RWPE2 (cell line): ENCODE data around the gene CDK10.

Experiments used
- ATAC-seq: fragments of 200-7000 bp; cut with Tn5 transposase; 3 replicates; pipeline ENCODE4 v1.9.1; 2021; ENCODE audit warnings: low read depth
- DNase-seq: peaks from one replicate; pipeline ENCODE4 v3.0.0-alpha.2; 2020; ENCODE audit warnings: low spot score
- H3K27ac ChIP-seq: fragments of 450-650 bp; 2 replicates; pipeline ENCODE4 v1.5.1; 2017; ENCODE audit warnings: mild to moderate bottlenecking; ENCODE audit not compliant: poor library complexity, severe bottlenecking
- H3K27me3 ChIP-seq: fragments of 250-450 bp; sonication (Bioruptor Pico); 2 replicates; pipeline ENCODE4 v1.5.1; 2021; ENCODE audit warnings: mild to moderate bottlenecking, moderate library complexity; ENCODE audit not compliant: insufficient read depth, poor library complexity, severe bottlenecking
- H3K36me3 ChIP-seq: fragments of 250-450 bp; sonication (Bioruptor Pico); 2 replicates; pipeline ENCODE4 v1.5.1; 2020; ENCODE audit warnings: low read depth, mild to moderate bottlenecking, moderate library complexity
- H3K4me1 ChIP-seq: fragments of 250-450 bp; sonication (Bioruptor Pico); 2 replicates; pipeline ENCODE4 v1.5.1; 2021; ENCODE audit warnings: mild to moderate bottlenecking, moderate library complexity; ENCODE audit not compliant: insufficient read depth, poor library complexity, severe bottlenecking
- H3K4me3 ChIP-seq: fragments of 250-450 bp; sonication (Bioruptor Pico); 2 replicates; pipeline ENCODE4 v1.5.1; 2021; ENCODE audit warnings: mild to moderate bottlenecking, moderate library complexity; ENCODE audit not compliant: severe bottlenecking
- H3K9me3 ChIP-seq: fragments of 250-450 bp; sonication (Bioruptor Pico); 2 replicates; pipeline ENCODE4 v1.5.1; 2021; ENCODE audit warnings: mild to moderate bottlenecking, moderate library complexity; ENCODE audit not compliant: severe bottlenecking
- TF ChIP-seq, protein P1 (sequence below): fragments of 450-650 bp; IDR thresholded peaks from one replicate; pipeline ENCODE4 v1.5.1; 2017; ENCODE audit warnings: mild to moderate bottlenecking, moderate library complexity; ENCODE audit not compliant: poor library complexity, severe bottlenecking

The CDK10 gene

DNA sequence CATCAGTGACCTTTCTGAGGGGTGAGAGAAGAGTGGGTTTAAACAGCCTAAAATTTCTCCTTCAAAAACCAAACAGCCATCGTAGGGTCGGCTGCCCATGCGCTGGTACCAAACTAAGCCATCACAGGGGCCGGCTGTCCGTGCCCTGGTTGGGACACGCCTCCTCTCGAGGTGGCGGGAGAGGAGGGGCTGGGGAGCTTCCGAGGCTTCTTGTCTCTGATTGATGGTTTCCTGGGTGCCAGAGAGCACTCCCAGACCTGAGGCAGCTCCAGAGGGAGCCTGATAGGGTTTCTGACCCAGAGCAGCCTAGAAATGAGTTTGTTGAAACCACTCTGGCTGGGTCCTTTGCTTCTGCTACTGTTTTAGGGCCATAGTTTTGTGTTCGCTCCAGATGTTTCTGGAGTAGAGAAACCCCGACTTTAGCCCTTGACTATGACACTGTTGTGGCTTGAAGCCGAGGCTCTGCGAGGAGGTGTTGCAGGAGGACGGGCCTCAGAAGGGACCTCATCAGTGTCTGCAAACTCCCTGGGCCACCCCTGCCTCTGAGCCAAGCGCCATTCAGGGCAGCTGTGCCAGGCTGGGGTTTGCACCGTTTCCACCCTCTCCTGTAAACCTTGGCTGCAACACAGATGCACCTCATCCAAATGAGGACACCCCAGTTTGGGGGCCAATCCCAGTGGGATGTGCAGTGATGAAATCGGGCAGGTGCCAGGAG is 41.1 kb downstream of the CDK10 start:
- Histone ChIP-seq H3K27ac (no peak overlapping the region), H3K27me3 (no peaks in the 10 kb centered on the region), H3K4me1 (peaks cover 5% of the 10 kb centered on the region), H3K9me3 (no peaks in the 10 kb centered on the region), H3K36me3 (peaks cover 95% of the 10 kb centered on the region), H3K4me3 (no peak overlapping the region)
- TF ChIP-seq, protein P1, sequence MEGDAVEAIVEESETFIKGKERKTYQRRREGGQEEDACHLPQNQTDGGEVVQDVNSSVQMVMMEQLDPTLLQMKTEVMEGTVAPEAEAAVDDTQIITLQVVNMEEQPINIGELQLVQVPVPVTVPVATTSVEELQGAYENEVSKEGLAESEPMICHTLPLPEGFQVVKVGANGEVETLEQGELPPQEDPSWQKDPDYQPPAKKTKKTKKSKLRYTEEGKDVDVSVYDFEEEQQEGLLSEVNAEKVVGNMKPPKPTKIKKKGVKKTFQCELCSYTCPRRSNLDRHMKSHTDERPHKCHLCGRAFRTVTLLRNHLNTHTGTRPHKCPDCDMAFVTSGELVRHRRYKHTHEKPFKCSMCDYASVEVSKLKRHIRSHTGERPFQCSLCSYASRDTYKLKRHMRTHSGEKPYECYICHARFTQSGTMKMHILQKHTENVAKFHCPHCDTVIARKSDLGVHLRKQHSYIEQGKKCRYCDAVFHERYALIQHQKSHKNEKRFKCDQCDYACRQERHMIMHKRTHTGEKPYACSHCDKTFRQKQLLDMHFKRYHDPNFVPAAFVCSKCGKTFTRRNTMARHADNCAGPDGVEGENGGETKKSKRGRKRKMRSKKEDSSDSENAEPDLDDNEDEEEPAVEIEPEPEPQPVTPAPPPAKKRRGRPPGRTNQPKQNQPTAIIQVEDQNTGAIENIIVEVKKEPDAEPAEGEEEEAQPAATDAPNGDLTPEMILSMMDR: no peak
- ATAC-seq: no peak
- no peak for DNase-seq

DNA sequence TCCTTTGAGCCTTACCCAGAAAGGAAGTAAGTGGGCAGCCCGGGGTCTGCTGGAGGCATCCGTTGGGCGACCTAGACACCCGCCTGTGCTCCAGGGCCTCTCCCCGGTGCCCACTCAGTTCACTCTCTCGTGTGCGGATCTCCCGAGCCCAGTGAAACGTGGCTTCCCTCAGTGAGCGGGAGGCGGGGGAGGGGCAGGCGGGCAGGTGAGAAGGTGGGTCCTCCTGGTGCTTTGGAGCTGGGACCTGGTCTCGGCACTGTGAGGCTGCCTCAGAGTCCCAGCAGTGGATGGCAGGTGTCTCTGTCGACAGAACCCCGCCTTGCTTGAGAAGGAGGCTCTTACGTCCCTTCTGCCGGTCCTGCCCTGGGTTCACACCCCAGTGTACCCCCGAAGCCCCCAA is 42.8 kb downstream of the CDK10 start:
- TF ChIP-seq, protein P1: no peak
- no peak overlapping the region for H3K4me3 ChIP-seq
- no peaks in the 10 kb centered on the region for H3K9me3 ChIP-seq
- peaks cover 93% of the 10 kb centered on the region for H3K36me3 ChIP-seq
- DNase-seq (no peak), ATAC-seq (no peak)
- H3K4me1 ChIP-seq: no peaks in the 10 kb centered on the region
- H3K27ac ChIP-seq: no peak overlapping the region
- H3K27me3 ChIP-seq: no peaks in the 10 kb centered on the region

DNA sequence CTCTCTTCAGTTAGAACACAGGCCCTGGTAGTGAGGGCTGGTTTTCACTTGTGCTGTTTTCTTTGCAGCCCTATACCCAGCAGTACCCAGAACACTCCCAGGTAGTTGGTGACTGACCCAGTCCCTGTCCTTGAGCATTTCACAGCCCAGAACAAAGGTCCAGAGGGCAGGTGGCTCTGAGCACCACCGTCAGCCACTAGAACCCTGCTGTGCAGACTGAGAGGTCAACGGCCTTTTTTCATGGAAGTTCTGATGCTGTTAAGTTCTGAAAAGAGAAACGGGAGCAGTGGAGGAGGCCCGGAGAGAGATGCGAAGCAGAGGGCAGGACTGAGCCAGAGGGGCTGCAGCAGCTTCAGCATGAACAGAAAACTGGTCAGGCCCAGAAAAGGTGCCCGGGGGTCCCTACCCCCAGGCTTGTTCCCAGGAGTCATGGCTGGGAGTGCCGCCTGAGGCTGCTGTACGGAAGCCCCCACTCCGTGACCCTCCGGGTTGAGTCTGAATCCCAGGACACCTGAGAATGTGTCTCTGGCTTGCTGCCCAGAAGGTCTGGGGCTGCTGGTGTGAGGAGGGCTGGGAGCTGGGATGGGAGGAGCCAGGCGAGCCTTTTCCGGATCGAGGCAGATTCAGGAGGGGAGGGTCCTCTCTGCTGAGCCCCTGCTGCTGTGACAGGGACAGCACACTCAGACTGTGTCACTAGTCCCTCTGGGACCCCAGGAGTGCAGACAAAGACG is 43.5 kb downstream of the CDK10 start:
- TF ChIP-seq, protein P1: no peak
- H3K27me3 ChIP-seq: no peaks in the 10 kb centered on the region
- no peak overlapping the region for H3K27ac ChIP-seq
- no peak for DNase-seq
- no peaks in the 10 kb centered on the region for H3K4me1 ChIP-seq
- H3K36me3 ChIP-seq: peaks cover 94% of the 10 kb centered on the region
- H3K9me3 ChIP-seq: no peaks in the 10 kb centered on the region
- H3K4me3 ChIP-seq: no peak overlapping the region
- peak; percentile 26; the same call in 2 of the 3 replicates for ATAC-seq

DNA sequence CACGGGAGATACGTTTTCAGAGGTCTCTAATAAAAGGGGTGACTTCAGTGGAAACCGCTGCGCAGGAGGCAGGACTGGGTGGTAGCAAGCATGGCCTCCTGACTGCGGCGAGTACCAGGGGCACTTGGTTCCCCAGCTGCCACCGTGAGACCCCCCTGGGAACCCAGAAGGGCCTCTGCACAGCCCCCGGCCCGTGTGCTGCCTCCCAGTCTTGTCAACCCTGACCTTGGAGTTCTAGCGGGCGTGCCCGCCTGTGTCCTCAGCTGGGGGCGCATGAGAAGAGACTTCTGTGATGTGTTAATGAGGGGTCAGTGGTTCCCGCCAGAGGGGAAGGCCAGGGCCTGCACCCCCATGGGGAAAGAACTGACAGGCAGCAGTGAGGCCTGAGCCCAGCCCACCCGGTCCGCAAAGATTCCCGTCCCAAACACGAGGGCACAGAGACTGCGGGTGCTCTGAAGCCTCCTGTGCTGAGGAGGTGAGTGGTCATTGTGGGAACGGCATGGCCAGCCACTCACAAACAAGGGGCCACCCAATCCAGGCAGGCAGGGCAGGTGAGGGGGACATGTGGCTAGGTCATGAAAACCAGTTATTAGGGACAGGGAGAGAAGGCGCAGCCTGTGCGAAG is 44.2 kb downstream of the CDK10 start:
- TF ChIP-seq, protein P1: no peak
- DNase-seq (no peak), ATAC-seq (no peak)
- no peaks in the 10 kb centered on the region for H3K9me3 ChIP-seq
- H3K4me1 ChIP-seq: no peaks in the 10 kb centered on the region
- H3K27me3 ChIP-seq: no peaks in the 10 kb centered on the region
- peaks cover 96% of the 10 kb centered on the region for H3K36me3 ChIP-seq
- no peak overlapping the region for H3K27ac ChIP-seq
- H3K4me3 ChIP-seq: no peak overlapping the region
